Measurements from ENCODE around the gene DDX41.

DNA sequence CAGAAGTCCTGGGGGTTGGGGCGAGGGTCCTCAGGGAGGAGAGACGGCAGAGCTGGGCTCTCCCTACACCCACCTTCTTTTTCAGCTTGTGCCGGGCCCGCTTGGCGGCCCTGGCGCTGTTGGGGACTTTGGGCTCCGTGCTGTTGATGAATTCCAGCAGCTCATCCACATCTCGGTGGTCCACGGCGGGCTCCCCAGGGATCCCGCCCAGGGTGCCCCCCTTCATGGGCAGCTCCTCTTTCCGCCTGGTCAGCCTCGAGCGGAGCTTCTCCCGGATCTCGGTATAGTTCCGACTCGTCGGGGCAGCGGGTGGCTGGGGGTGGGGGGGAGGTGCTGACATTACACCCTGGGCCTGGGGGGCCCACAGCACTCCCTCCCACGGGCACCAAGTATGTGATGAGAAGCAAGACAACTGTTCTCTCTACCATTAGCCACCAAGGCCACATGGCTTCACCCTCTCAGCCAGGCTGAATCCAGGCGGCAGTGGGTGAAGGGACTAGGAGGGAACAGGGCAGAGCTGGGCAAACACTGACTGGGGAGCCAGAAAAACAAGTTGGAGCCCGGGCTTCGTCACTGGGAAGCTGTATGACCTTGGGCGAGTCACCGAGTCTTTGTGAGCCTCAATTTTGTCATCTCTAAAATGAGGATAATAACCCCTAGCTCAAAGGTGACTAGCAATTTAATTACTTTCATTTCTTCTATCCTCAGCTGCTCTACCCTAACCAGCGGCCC is 14.6 kb upstream of the DDX41 start:
- TF ChIP-seq, protein P1, sequence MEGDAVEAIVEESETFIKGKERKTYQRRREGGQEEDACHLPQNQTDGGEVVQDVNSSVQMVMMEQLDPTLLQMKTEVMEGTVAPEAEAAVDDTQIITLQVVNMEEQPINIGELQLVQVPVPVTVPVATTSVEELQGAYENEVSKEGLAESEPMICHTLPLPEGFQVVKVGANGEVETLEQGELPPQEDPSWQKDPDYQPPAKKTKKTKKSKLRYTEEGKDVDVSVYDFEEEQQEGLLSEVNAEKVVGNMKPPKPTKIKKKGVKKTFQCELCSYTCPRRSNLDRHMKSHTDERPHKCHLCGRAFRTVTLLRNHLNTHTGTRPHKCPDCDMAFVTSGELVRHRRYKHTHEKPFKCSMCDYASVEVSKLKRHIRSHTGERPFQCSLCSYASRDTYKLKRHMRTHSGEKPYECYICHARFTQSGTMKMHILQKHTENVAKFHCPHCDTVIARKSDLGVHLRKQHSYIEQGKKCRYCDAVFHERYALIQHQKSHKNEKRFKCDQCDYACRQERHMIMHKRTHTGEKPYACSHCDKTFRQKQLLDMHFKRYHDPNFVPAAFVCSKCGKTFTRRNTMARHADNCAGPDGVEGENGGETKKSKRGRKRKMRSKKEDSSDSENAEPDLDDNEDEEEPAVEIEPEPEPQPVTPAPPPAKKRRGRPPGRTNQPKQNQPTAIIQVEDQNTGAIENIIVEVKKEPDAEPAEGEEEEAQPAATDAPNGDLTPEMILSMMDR (IDR thresholded peaks at IDR 0.05), result no peak
- TF ChIP-seq POLR2AphosphoS5 (IDR thresholded peaks at IDR 0.05), result no peak
- TF ChIP-seq POLR2A (IDR thresholded peaks at IDR 0.05), result no peak
- TF ChIP-seq EP300 (IDR thresholded peaks at IDR 0.05), result no peak
